ENCODE measurements around the gene AP4B1.

GRCh38 chr1:113937146-113937545, 32.5 kb upstream of the AP4B1 start:
- TF ChIP-seq CTCF (IDR thresholded peaks at IDR 0.05) (no peak), POLR2A (IDR thresholded peaks at IDR 0.05) (no peak)

All from right lobe of liver (tissue), 4 donors.